Sigmoid colon (tissue), 4 donors: ENCODE data around the gene CNKSR3.

Experiments
- CTCF ChIP-seq, 4 experiments: fragments of 450-650 bp in 3 of 4; fragments of 200-600 bp in 1 of 4; IDR thresholded peaks; one replicate each; pipeline ENCODE4 v1.5.1; 2016 to 2019; ENCODE audit warnings: antibody characterized with exemption in 4 of 4, mild to moderate bottlenecking in 3 of 4, moderate library complexity in 2 of 4
- POLR2A ChIP-seq, 2 donors: fragments of 450-650 bp; IDR thresholded peaks; one replicate each; pipeline ENCODE4 v1.6.1; 2016; ENCODE audit warnings: antibody characterized with exemption in 2 of 2, mild to moderate bottlenecking in 2 of 2, moderate library complexity in 2 of 2
- POLR2AphosphoS5 ChIP-seq, 4 donors: sonication (generic); formaldehyde crosslinking; IDR thresholded peaks; one replicate each; pipeline ENCODE4 v1.6.1; 2017; ENCODE audit warnings: antibody characterized with exemption in 4 of 4

- TF ChIP-seq CTCF (IDR thresholded peaks at IDR 0.05) (no peak), POLR2A (IDR thresholded peaks at IDR 0.05) (no peak), POLR2AphosphoS5 (IDR thresholded peaks at IDR 0.05) (peak; percentile 59 to 62 (median 60))
These were observed 28.9 kb downstream of the CNKSR3 start for GRCh38 chr6:154481521-154482013.
